Inflammatory macrophage treated with lipopolysaccharide for 4 hours (primary cell): ENCODE data around the gene HTR3B.

ENCODE experiments used
- DNase-seq: peaks from one replicate; pipeline ENCODE4 v3.0.0-alpha.2; 2020

HTR3B gene

DNA sequence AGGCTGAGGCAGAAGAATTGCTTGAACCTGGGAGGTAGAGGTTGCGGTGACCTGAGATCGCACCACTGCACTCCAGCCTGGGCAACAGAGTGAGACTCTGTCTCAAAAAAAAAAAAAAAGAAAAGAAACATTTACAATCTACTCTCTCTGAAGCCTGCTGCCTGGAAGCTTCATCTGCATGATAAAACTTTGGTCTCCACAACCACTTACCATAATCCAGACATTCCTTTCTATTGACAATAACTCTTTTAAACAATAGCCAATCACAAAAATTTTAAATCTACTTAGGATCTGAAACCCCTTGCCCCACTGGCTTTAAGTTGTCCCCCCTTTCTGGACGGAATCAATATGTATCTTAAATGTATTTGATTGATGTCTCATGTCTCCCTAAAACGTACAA is 45.3 kb downstream of the HTR3B start:
- DNase-seq: no peak

DNA sequence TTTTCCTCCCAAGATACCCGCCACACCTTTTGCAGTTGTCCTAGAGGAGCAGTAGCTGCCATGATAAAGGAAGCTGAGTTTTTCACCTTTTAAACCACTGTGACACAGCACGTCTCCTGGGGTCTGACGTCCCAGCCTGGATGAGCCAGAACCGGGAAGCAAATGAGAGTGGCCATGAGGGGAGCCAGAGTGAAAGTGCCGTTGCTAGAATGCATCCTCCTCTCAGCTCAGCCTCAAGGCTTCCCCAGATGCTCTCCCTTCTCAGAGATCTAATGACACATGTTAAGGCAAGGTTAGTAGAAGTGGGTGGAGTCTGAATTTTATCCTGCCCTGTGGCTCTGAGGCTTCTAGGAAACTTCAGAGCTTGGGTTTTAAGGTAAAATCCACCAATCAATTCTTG is 46.9 kb downstream of the HTR3B start:
- no peak for DNase-seq

- DNase-seq: peak; percentile 27
Observed at GRCh38 chr11:113952070-113952469, 47.5 kb downstream of the HTR3B start.

DNA sequence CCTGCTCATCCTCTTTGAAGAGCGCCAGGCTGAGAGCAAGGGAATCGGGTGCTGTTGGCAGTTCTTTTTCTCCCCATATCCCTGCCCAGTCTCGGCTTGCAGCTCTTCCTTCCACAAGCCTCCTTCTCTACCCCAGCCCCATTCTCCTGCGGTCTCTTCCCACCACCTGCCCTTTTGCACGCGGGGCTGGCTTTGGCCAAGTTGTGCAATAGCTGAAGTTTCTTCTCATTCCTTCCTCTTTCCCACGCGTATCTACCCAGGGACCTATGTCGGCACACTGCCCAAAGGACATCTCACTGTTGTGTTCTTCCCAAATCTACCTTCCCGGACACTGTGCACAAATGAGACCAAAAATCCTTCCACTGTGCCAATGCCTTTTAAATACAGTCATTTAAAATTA is 48.0 kb downstream of the HTR3B start:
- peak; percentile 63 for DNase-seq

DNA sequence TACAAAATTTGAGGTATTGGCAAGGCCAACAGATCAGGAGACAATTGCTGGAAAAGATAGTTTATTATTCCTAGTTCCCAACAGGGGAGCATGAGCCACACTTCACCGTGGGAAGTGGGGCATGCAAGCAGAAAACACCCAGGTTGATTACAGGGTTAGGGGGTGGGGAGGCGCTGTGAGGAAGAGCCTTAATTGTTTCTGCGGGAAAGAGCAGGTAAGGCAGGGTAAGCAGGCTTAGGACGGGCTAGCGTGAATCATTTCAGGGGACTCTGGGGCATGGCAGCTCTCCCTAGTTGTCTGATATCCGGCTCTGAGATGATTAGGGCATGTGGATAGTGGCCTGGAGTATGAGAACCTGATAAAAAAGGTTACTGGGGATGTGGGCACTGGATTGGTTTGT is 49.6 kb downstream of the HTR3B start:
- no peak for DNase-seq

DNA sequence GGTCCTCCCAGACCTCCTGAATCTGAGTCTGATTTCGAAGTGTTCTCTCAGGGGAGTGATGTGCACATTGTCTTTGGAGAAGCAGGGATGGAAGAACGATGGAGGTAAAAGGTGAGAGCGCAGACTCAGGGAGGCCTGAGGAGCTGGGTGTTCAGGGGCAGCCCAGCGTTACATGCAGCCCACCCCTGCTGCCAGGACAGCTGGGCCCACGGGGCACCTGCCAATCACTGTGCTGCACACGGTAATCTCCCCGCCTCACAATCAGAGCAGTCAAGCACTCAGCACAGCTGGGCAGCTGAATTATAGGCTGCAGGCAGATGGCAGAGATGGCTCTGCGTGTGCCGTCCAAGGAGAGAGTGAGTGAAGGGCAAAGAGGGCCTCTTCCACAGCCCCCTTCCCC is 52.4 kb downstream of the HTR3B start:
- DNase-seq: no peak

DNA sequence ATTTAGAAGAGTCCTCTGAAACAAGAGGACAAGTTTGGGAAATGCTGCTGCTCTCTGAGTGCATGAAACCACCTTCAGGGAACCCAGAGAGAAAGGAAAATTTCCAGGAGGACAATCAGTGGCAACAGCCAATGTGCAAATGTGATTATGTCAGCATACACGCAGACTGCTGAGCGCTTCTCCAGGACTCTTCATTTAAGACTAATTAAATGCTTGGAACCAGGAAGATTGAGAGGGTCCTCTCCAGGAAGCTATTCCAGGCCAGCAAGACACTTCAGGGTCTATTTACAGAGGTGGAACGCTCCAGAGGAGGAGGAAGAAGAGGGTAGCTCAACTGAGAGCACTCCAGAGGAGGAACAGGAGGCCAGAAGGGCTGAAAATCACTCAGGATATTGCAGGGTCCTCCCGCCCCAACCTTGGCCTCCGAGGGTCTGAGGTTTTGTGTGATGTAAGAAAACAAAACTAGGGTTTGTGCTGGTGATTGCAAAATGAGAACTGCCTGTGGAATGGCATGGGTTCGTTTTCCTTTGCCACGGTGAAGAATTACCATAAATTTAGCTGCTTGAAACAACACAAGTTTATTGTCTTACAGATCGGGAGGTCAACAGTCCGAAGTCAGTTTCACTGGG is 56.2 kb downstream of the HTR3B start:
- DNase-seq: no peak

- DNase-seq: no peak
Observed at GRCh38 chr11:113967361-113967760, 62.8 kb downstream of the HTR3B start.

DNA sequence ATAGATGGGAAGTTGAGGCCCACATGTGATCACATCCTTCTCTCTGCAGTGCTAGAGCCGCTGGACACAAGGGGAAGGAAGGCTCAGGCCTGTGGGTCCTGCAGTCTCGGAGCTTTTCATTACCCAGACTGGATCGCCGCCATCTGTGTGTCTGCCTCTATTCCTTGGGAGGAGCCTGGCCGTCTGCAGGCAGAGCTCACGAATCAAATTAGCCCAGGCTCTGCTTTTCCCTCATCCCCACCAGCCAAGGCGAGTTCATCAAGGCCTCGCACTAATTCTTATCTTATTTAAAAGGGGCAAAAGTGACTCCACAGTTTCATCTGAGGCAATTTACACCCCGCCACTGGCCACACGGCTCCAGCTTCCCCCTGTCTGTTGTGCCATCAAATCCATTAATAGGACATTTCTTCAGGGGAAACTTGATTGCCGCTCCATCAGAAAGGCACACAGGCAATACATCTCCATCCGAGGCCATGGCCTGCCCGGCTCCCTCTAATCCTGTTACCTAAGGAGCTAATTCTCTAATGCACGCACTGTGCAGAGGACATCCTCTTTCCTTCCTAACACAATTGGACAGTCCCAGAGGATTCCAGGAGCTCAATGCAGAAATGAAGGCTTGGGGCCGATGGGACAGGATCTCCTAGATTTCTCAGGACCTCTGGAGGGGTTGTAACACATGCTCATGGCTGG is 67.1 kb downstream of the HTR3B start:
- DNase-seq: no peak

- DNase-seq: no peak
Observed at GRCh38 chr11:113974741-113975470, 70.3 kb downstream of the HTR3B start, which contains the start of gene HTR3A. Gene HTR3A, plus strand, starts transcription at chr11:113975108. Its CDS starts 218 bp downstream, at chr11:113975326.

GRCh38 chr11:113977071-113977490 is 72.5 kb downstream of the HTR3B start:
- no peak for DNase-seq

GRCh38 chr11:113977701-113978100 is 73.1 kb downstream of the HTR3B start:
- DNase-seq: no peak

DNA sequence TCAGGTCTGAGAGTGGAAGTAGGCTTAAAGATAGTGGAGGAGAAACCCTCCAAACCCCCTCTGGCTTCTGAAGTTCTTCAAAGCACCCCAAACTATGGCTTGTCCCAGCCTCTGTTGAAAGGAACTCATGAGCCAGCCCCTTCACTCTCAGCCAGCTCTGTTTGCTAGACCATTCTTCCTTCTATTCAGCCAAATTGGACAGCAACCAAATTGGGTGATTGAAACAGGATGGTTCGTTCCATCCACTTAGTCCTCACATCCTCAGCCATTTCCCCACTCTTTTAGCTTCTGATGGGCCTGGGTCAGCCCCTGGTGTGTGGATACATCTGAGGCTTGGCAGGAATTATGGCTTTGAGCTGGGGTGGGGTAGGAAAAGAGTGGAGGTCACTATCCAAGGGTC is 74.8 kb downstream of the HTR3B start:
- DNase-seq: no peak

- DNase-seq: no peak
Observed at GRCh38 chr11:113980785-113981184, 76.2 kb downstream of the HTR3B start.

DNA sequence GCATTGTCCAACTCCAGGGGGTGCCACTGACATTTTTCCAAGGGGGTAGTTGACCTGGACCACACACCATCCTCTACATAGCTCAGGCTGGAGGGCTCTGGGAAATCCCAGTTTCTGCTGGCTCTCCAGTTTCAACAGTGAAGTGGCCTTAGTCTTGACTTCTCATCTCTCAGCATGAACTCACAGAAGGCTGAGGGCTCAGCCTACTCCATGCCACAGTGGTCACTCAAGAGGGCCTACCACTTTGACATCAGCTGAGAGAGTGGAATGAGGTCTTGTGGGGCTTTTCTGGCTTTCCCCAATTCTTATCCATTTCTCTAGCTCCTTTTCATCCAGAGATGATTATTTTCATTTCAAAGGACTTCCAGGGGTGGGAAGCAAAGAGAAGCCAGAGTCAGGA is 77.7 kb downstream of the HTR3B start:
- DNase-seq: no peak

- DNase-seq: no peak
Observed at GRCh38 chr11:113984781-113985180, 80.2 kb downstream of the HTR3B start.

GRCh38 chr11:113985906-113986305 is 81.3 kb downstream of the HTR3B start:
- no peak for DNase-seq

GRCh38 chr11:113986351-113987140 is 82.0 kb downstream of the HTR3B start:
- DNase-seq: no peak

DNA sequence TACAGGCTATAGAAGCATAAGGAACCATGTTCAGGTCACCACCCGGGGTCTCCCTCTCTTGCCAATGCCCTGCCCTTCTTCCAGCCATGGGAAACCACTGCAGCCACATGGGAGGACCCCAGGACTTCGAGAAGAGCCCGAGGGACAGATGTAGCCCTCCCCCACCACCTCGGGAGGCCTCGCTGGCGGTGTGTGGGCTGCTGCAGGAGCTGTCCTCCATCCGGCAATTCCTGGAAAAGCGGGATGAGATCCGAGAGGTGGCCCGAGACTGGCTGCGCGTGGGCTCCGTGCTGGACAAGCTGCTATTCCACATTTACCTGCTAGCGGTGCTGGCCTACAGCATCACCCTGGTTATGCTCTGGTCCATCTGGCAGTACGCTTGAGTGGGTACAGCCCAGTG is 84.8 kb downstream of the HTR3B start:
- no peak for DNase-seq

DNA sequence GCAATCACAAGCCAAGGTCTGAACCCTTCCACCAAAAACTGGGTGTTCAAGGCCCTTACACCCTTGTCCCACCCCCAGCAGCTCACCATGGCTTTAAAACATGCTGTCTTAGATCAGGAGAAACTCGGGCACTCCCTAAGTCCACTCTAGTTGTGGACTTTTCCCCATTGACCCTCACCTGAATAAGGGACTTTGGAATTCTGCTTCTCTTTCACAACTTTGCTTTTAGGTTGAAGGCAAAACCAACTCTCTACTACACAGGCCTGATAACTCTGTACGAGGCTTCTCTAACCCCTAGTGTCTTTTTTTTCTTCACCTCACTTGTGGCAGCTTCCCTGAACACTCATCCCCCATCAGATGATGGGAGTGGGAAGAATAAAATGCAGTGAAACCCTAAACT is 85.3 kb downstream of the HTR3B start:
- DNase-seq: no peak

DNA sequence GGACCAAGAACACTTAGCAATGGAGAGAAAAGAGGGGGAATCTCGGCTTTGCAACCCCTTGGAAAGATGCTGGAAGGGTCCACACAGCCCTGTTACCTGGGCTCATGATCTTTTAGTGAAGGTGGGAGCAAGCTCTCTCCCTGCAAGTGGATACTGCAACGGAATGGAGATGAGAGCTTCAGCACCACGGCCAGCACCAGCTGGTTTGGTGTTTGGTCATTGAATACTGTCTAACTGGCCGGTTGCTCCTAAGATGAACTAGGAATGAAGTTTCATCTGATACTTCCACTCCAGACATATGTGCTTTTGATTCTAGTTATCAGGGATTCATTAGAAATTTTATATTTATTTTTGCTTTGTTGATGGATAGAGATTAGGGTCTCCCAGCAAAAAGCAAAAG is 86.6 kb downstream of the HTR3B start:
- DNase-seq: no peak

DNA sequence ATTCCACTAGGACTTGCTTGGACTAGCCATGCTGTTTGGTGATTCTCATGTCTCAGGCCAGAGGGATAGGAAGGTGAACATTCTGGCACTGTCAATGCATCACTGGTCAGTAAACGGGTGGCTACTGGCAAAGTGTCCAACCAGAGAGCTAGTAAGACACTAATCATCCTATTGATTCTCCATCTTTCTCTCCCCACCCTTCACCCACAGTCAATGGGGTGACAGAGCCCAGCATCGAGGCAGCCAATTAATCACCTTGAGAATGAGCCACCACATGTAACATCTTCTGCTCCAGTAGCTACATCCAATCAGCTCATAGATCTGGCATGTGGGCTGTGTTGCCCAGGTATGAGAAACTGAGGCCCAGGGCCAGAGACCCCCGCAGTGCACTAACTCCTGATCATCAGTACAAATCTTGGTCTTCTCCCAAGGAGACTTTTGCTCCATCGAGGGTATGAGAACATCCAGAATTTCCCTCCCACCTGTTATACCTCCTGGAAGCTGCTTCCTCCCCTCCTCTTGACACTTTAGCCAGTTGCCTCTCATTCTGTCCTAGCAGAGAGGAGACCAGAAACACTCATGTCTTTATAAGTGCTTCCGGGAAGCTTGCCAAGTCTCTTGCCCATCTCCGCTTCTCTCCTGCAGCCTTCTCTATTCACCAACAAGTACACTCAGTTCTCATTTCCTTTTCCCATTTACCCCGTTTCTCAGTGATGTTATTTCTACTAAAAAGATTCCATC is 87.3 kb downstream of the HTR3B start:
- no peak for DNase-seq
